ENCODE measurements around the gene PYGO2.
A peak's percentile ranks its signal among the peaks of the same experiment; 100 is the strongest.
"Not testable (repeated sequence)": the region's sequence is repeated elsewhere in the genome, so short reads cannot be mapped to it uniquely, and the experiment has no call there.

PYGO2 gene

GRCh38 chr1:154940213-154940560 lies 21.4 kb downstream of the PYGO2 start:
- DNase-seq, result no peak

DNA sequence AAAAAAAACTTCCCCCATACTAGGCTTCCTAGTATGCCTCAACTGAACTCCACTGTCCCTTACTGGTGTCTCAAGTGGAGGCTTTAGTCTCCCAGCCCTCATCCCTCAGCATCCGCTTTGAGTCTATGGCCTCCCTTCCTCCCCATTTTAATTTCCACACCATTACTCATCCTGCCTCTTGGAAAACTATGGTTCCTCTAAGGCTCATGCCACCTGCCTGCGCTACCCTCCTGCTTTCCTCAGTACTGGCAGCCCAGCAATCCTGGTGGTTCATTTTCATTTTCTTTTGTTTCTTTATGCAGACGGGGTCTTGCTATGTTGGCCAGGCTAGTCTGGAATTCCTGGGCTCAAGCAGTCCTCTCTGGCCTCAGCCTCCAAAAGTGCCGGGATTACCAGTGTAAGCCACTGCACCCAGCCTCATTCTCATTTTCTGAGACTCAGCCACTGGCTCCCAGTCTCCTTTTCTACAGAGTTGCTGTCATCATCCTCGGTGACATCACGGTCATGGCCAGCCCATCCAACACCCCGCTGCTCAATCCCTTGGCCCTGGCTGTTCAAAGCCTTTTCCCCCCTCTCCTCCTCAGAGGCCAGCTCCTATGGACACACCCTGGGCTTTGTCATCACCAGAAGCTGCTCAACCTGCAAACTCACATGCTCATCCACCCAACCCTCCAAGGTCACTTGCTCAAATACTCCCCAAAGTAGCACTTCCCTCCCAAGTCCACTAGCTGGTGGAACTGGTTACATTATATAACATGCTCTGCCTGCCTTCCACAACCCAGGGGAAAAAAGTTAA lies 22.8 kb downstream of the PYGO2 start:
- DNase-seq, result no peak

GRCh38 chr1:154937988-154938386 lies 23.6 kb downstream of the PYGO2 start:
- DNase-seq, result peak; percentile 60

- DNase-seq, result peak; percentile 95
Observed at GRCh38 chr1:154937085-154937987, 24.2 kb downstream of the PYGO2 start.

- DNase-seq, result peak; percentile 98
Observed at GRCh38 chr1:154936555-154937084, 25.0 kb downstream of the PYGO2 start, which contains the start of gene PMVK. TSS of gene PMVK (minus strand) at chr1:154936719. CDS start at chr1:154936685, 34 bp downstream.

- peak; percentile 73 for DNase-seq
Observed at GRCh38 chr1:154935749-154936554, 25.6 kb downstream of the PYGO2 start.

DNA sequence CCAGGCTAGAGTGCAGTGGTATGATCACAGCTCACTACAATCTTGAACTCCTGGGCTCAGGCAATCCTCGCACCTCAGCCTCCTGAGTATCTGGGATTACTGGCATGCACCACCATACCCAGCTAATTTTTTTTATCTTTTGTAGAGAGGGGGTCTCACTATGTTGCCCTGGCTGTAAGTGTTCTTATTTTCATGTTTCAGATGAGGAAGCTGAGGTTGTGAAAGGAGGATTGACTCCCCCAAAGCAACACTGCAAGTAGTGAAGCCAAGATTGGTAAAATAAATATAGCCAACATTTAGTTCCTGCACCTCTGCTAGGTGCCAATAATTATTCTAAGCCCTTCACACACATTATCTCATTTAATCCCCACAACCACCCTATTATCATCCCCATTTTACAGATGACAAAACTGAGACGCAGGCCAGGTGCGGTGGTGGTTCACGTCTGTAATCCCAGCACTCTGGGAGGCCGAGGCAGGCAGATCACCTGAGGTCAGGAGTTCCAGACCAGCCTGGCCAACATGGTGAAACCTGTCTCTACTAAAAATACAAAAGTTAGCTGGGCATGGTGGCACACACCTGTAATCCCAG lies 27.1 kb downstream of the PYGO2 start:
- DNase-seq, result no peak

- DNase-seq, result no peak
Observed at GRCh38 chr1:154931940-154932487, 29.6 kb downstream of the PYGO2 start.

DNA sequence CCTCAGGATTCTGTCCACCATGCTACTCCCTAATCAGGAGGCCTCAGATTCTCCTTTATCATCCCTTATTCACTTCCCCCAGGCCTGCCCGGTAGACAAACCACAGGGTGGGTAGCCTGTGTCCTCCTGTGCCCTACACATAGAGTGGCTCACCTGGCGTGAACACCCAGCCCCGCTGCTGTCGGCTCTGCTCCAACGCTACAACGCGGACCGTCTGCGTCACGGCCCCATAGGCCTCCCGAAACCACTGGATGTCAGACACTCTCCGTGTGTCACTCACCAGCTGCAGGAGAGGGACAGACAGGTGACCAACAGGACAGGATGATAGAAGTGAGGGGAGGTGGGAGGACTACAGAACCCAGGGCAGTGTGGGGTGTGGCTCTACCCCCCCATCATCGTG lies 35.4 kb downstream of the PYGO2 start:
- no peak for DNase-seq

DNA sequence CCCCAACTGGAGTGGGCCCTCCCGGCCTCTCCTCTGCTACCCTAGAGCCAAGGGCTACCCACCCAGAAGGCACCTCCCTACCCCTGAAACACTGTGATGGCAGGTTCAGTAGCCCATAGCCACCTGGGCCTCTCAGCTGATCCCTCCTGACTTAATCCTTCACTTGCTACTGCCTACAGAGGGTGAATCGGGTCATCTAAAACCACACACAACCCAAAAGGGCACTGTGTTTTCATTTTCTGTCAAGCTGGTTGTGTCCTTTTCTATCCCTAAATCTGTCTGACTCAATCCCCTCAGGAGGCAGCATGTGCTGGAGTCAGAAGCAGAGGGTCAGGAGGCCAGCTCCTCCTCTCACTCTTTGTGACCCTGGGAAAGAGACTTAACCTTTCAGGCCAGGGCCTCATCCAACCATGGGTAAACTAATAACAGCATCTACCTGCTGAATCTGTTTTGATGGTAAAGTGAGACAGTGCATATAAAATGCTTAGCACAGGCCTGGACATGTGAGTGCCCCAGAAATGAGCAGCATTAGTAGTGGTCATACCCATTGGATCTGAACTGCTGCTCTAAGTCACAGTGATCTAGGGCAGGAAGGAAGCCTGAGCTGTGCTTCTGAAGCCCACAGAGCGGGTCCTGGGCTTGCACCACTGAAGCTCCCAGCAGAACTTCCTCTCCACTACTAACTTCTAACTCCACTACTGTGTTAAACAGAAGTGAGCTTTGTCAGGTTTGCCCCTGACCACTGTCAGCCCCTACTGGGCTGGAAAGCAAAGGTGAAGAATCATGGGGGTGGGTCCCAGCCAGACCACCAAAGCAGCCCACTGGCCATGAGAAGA lies 36.0 kb downstream of the PYGO2 start:
- no peak for DNase-seq

DNA sequence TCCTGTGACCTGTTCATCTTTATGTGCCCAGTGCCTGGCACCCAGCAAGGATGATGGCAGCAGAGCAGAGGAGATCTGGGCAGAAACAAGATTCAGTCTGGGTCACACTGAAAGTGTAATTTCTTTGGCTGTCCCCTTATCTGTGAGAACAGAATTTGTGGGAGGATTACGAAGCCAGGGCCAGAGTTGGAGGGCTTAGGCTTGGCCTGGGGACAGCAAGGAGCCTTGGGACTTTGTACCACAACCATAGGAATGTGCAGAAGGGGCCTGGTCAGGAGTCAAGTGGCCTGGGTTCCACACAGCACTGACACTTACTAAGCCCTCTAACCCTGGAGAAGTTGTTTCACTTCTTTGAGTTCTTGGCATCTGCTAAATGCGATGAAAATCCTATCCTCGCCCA lies 37.9 kb downstream of the PYGO2 start:
- no peak for DNase-seq

- no peak for DNase-seq
Observed at GRCh38 chr1:154913273-154913672, 48.3 kb downstream of the PYGO2 start.

- no peak for DNase-seq
Observed at GRCh38 chr1:154912755-154913154, 48.8 kb downstream of the PYGO2 start.

DNA sequence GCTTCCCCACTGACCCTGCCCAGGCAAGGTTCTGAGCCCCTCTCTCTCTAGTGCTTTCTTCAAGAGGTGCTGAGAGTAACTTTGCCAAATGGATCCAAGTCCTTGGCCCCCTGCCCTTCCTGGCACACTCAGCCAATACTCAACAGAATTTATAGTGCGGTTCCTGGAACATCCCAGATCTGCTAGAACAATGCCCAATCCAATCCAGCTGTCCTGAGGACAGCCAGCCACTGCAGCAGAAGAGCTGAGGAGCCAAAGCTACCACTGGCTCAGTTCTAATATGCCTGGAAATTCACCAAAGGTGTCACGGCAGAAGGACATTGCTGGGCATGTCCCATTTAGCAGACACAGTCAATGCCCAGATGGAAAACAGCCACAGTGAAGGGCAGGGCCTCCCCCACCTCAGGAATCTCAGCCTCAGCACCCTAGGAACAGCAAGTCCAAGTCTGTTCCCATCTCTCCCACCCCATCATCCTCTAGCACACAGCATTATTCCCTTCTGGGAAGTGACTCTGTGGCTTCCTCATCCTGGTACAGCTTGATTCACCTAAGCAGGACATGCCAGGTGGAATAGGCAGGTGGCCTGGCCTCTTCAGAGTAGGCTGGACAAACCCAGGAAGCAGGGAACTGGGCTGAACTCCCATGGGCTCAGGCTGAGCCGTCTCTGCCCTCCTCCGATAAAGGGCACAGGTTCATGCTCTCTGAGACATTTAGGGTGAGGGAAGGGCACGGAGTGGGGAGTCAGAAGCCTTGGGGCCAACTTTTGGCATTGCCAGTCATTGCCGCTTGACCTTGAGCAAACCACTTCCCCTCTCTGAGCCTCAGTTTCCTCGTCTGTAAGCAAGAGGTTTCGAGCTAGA lies 49.7 kb downstream of the PYGO2 start:
- peak; percentile 37 for DNase-seq

DNA sequence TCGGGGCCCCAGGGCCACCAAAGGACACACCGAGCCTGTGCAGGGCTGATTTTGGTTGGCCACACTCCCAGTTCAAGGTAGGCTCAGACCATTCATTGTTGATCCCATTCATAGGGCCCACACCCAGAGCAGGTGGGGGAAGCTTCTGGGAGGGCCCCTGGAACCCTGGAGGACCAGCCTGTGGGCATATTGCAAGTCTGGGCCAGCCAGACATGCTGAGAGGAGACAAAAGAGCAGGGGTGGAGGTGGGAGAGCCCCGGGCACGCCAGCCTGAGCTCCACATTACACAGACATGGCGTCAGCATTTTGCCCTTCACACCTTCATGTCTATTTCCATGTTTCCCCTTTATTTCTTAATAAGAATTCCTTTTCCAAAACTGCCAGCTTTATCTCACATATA lies 50.7 kb downstream of the PYGO2 start:
- DNase-seq, result peak; percentile 33

- DNase-seq, result no peak
Observed at GRCh38 chr1:154908937-154909336, 52.6 kb downstream of the PYGO2 start.

- not testable (repeated sequence) for DNase-seq
Observed at GRCh38 chr1:154908129-154908528, 53.5 kb downstream of the PYGO2 start.

All from activated effector memory CD4-positive, alpha-beta T cell treated with anti-CD3 and anti-CD28 coated beads, Interleukin-2, amount 50 U/mL, for 16 hours (primary cell).